MM.1S (cell line): Measurements from ENCODE around the gene CDK8.

Experiments used
- DNase-seq: peaks from one replicate; pipeline ENCODE4 v3.0.0-alpha.2; 2015
- H2AFZ ChIP-seq: fragments of 300-600 bp; sonication (generic); 2 replicates; pipeline ENCODE4 v1.6.0; 2016; ENCODE audit warnings: antibody characterized with exemption, low read length
- H3F3A ChIP-seq: fragments of 300-600 bp; sonication (generic); 2 replicates; pipeline ENCODE4 v1.6.1; 2016; ENCODE audit warnings: mild to moderate bottlenecking, antibody characterized with exemption, low read length, moderate library complexity, mixed read lengths; ENCODE audit not compliant: insufficient read depth
- H3K27ac ChIP-seq: fragments of 300-600 bp; sonication (generic); 2 replicates; pipeline ENCODE4 v1.5.1; 2016; ENCODE audit warnings: mild to moderate bottlenecking, low read length
- H3K27me3 ChIP-seq: fragments of 300-600 bp; sonication (generic); replicated peaks from 2 replicates; pipeline ENCODE4 v1.6.0; 2016; ENCODE audit warnings: low read length; ENCODE audit not compliant: insufficient read depth
- H3K36me3 ChIP-seq: fragments of 300-600 bp; sonication (generic); replicated peaks from 2 replicates; pipeline ENCODE4 v1.6.1; 2016; ENCODE audit warnings: mild to moderate bottlenecking, low read length, mixed read lengths; ENCODE audit not compliant: insufficient read depth
- H3K4me1 ChIP-seq: fragments of 300-600 bp; sonication (generic); 2 replicates; pipeline ENCODE4 v1.6.1; 2016; ENCODE audit warnings: low read length, mixed read lengths
- H3K4me2 ChIP-seq: fragments of 300-600 bp; sonication (generic); 2 replicates; pipeline ENCODE4 v1.6.0; 2016; ENCODE audit warnings: low read depth, low read length
- H3K4me3 ChIP-seq: fragments of 300-600 bp; sonication (generic); 2 replicates; pipeline ENCODE4 v1.5.1; 2016; ENCODE audit warnings: low read length, mixed read lengths
- H3K79me2 ChIP-seq: fragments of 300-600 bp; sonication (generic); 2 replicates; pipeline ENCODE4 v1.6.1; 2016; ENCODE audit warnings: mixed run types, low read length, mixed read lengths
- H3K9ac ChIP-seq: fragments of 300-600 bp; sonication (generic); 2 replicates; pipeline ENCODE4 v1.6.1; 2016; ENCODE audit warnings: low read length, mixed read lengths
- H3K9me2 ChIP-seq: fragments of 300-600 bp; sonication (generic); replicated peaks from 2 replicates; pipeline ENCODE4 v1.6.1; 2016; ENCODE audit warnings: mild to moderate bottlenecking, low read length, mixed read lengths; ENCODE audit not compliant: insufficient read depth
- H3K9me3 ChIP-seq: fragments of 300-600 bp; sonication (generic); replicated peaks from 2 replicates; pipeline ENCODE4 v1.6.1; 2016; ENCODE audit warnings: mild to moderate bottlenecking, low read length, mixed read lengths; ENCODE audit not compliant: insufficient read depth
- H4K20me1 ChIP-seq: fragments of 300-600 bp; sonication (generic); 2 replicates; pipeline ENCODE4 v1.6.1; 2016; ENCODE audit warnings: mild to moderate bottlenecking, low read length, moderate library complexity, mixed read lengths; ENCODE audit not compliant: insufficient read depth
- CTCF ChIP-seq: fragments of 300-600 bp; sonication (generic); IDR thresholded peaks from 2 replicates; pipeline ENCODE4 v1.5.1; 2016; ENCODE audit warnings: antibody characterized with exemption, low read length, mixed read lengths
- EZH2 ChIP-seq: fragments of 300-600 bp; sonication (generic); optimal IDR thresholded peaks from 2 replicates; pipeline ENCODE3; 2017; ENCODE audit warnings: low read depth, mild to moderate bottlenecking, antibody characterized with exemption, low read length, mixed read lengths
- EZH2phosphoT487 ChIP-seq: fragments of 300-600 bp; sonication (generic); IDR thresholded peaks from 2 replicates; pipeline ENCODE4 v1.6.1; 2018; ENCODE audit warnings: antibody characterized with exemption, low read length

The CDK8 gene

GRCh38 chr13:26442541-26442940 lies 188.6 kb downstream of the CDK8 start:
- no peak overlapping the region for H3K9ac ChIP-seq
- H3F3A ChIP-seq = no peaks in the 10 kb centered on the region
- H3K36me3 ChIP-seq = no peaks in the 10 kb centered on the region
- DNase-seq = no peak
- no peaks in the 10 kb centered on the region for H3K4me1 ChIP-seq
- no peak overlapping the region for H3K4me2 ChIP-seq
- H3K4me3 ChIP-seq = no peak overlapping the region
- H3K9me3 ChIP-seq = no peaks in the 10 kb centered on the region
- H3K9me2 ChIP-seq = no peaks in the 10 kb centered on the region
- no peak overlapping the region for H3K27ac ChIP-seq
- no peaks in the 10 kb centered on the region for H3K27me3 ChIP-seq
- H4K20me1 ChIP-seq = no peaks in the 10 kb centered on the region
- H2AFZ ChIP-seq = no peak overlapping the region
- TF ChIP-seq CTCF (no peak), EZH2phosphoT487 (no peak), EZH2 (no peak)
- H3K79me2 ChIP-seq = no peaks in the 10 kb centered on the region

GRCh38 chr13:26445092-26445491 lies 191.2 kb downstream of the CDK8 start:
- no peaks in the 10 kb centered on the region for H3K9me2 ChIP-seq
- H3K9me3 ChIP-seq = no peaks in the 10 kb centered on the region
- H3K27me3 ChIP-seq = no peaks in the 10 kb centered on the region
- H3K4me3 ChIP-seq = no peak overlapping the region
- no peak overlapping the region for H3K27ac ChIP-seq
- no peaks in the 10 kb centered on the region for H3K79me2 ChIP-seq
- H3K9ac ChIP-seq = no peak overlapping the region
- no peak for DNase-seq
- TF ChIP-seq EZH2phosphoT487 = no peak
- TF ChIP-seq EZH2 = no peak
- TF ChIP-seq CTCF = no peak
- H3K36me3 ChIP-seq = no peaks in the 10 kb centered on the region
- H3K4me2 ChIP-seq = no peak overlapping the region
- H3K4me1 ChIP-seq = no peaks in the 10 kb centered on the region
- no peak overlapping the region for H2AFZ ChIP-seq
- H3F3A ChIP-seq = no peaks in the 10 kb centered on the region
- H4K20me1 ChIP-seq = no peaks in the 10 kb centered on the region

- H3K4me1 ChIP-seq = no peaks in the 10 kb centered on the region
- no peaks in the 10 kb centered on the region for H3K9me2 ChIP-seq
- H3K9ac ChIP-seq = no peak overlapping the region
- H3K4me2 ChIP-seq = no peak overlapping the region
- H3K79me2 ChIP-seq = no peaks in the 10 kb centered on the region
- no peaks in the 10 kb centered on the region for H3K27me3 ChIP-seq
- H3K36me3 ChIP-seq = no peaks in the 10 kb centered on the region
- H3K27ac ChIP-seq = no peak overlapping the region
- H3K4me3 ChIP-seq = no peak overlapping the region
- H2AFZ ChIP-seq = no peak overlapping the region
- DNase-seq = no peak
- H3K9me3 ChIP-seq = no peaks in the 10 kb centered on the region
- H4K20me1 ChIP-seq = no peaks in the 10 kb centered on the region
- H3F3A ChIP-seq = no peaks in the 10 kb centered on the region
- no peak for TF ChIP-seq EZH2phosphoT487
- no peak for TF ChIP-seq CTCF
- no peak for TF ChIP-seq EZH2
Observed at GRCh38 chr13:26446751-26447150, 192.8 kb downstream of the CDK8 start.
